A549 (cell line): ENCODE data around the gene SLC22A17. TPM values are rescaled to one million over a fixed set of nuclear protein-coding genes. Genes with fewer than 3 reads are reported as not detected.
"Not testable (repeated sequence)": the region's sequence is repeated elsewhere in the genome, so short reads cannot be mapped to it uniquely, and the experiment has no call there.

Source experiments
- ATAC-seq, 2 experiments: fragments of 200-7000 bp in 1 of 2; fragments of >200 bp in 1 of 2; cut with Nextera tagmentation in 1 of 2; cut with Tn5 transposase in 1 of 2; 3 replicates each; pipeline versions ENCODE4 v1.8.0 to v1.9.1; 2018 to 2020; ENCODE audit warnings: mild to moderate bottlenecking in 1 of 2, moderate library complexity in 1 of 2
- CTCF ChIA-PET: fragments of 300-600 bp; sonication (Branson Sonifier 250); formaldehyde crosslinking; extraction: SDS; loops from one replicate; lab custom pipeline; 2021; ENCODE audit warnings: antibody characterized with exemption, inconsistent platforms; lab: Yijun Ruan, JAX
- POLR2A ChIA-PET: fragments of 350-600 bp; formaldehyde crosslinking; extraction: SDS; loops from one replicate; lab custom pipeline; 2021; ENCODE audit warnings: antibody characterized with exemption, inconsistent platforms; lab: Yijun Ruan, JAX
- DNase-seq, 2 experiments: peaks; one replicate each; pipeline versions ENCODE4 v3.0.0 to v3.0.0-alpha.2; 2011 to 2016; ENCODE audit warnings: low read depth in 1 of 2, low spot score in 1 of 2
- FAIRE-seq: peaks from 2 replicates; lab custom pipeline; 2011; peaks lifted over from hg19 to GRCh38; lab: Jason Lieb, UNC
- H3K27ac ChIP-seq, 2 experiments: fragments of >200 bp; sonication (Bioruptor Twin); formaldehyde crosslinking; 3 replicates each; pipeline ENCODE4 v1.5.1; 2016 to 2017
- H3K4me1 ChIP-seq: fragments of >200 bp; sonication (Bioruptor Twin); formaldehyde crosslinking; 3 replicates; pipeline ENCODE4 v1.6.1; 2016
- H3K4me2 ChIP-seq: fragments of >200 bp; sonication (Bioruptor Twin); formaldehyde crosslinking; 3 replicates; pipeline ENCODE4 v1.6.1; 2016
- H3K4me3 ChIP-seq: fragments of >200 bp; sonication (Bioruptor Twin); formaldehyde crosslinking; 3 replicates; pipeline ENCODE4 v1.5.1; 2016
- H3K9me3 ChIP-seq: fragments of >200 bp; sonication (Bioruptor Twin); formaldehyde crosslinking; 3 replicates; pipeline ENCODE4 v1.6.1; 2016
- BCL3 ChIP-seq: fragments of >200 bp; sonication (Bioruptor Twin); formaldehyde crosslinking; IDR thresholded peaks from 3 replicates; pipeline ENCODE4 v1.6.1; 2016
- CTCF ChIP-seq: fragments of >200 bp; sonication (Bioruptor Twin); formaldehyde crosslinking; IDR thresholded peaks from 3 replicates; pipeline ENCODE4 v1.5.1; 2016
- E2F6 ChIP-seq: IDR thresholded peaks from 2 replicates; pipeline ENCODE4 v1.6.1; 2012; ENCODE audit warnings: low read depth, borderline replicate concordance
- ELK1 ChIP-seq: fragments of 150-350 bp; IDR thresholded peaks from 2 replicates; pipeline ENCODE4 v1.6.1; 2014; ENCODE audit warnings: low read depth, mild to moderate bottlenecking, low read length
- ESRRA ChIP-seq: fragments of 150-350 bp; IDR thresholded peaks from 2 replicates; pipeline ENCODE4 v1.6.1; 2014; ENCODE audit warnings: mild to moderate bottlenecking, low read length, borderline replicate concordance
- HDAC2 ChIP-seq: fragments of 200-600 bp; sonication (generic); IDR thresholded peaks from 2 replicates; pipeline ENCODE4 v1.6.1; 2016
- HES2 ChIP-seq: fragments of >200 bp; sonication (Bioruptor Twin); formaldehyde crosslinking; IDR thresholded peaks from 2 replicates; pipeline ENCODE4 v1.6.1; 2016
- HEYL ChIP-seq: fragments of 250-450 bp; sonication (Bioruptor Pico); IDR thresholded peaks from 2 replicates; pipeline ENCODE4 v1.8.0; 2021; ENCODE audit warnings: mild to moderate bottlenecking, moderate library complexity
- HOXA7 ChIP-seq: fragments of 250-450 bp; sonication (Bioruptor Pico); IDR thresholded peaks from 2 replicates; pipeline ENCODE4 v1.5.0; 2020; ENCODE audit warnings: mild to moderate bottlenecking, moderate library complexity
- HOXB5 ChIP-seq: fragments of 250-450 bp; sonication (Bioruptor Pico); IDR thresholded peaks from 2 replicates; pipeline ENCODE4 v1.5.0; 2020; ENCODE audit warnings: mild to moderate bottlenecking, moderate library complexity
- JUN ChIP-seq, 2 experiments: fragments of >200 bp; sonication (Bioruptor Twin); formaldehyde crosslinking; IDR thresholded peaks; 2 replicates in 1 of 2; 3 replicates in 1 of 2; pipeline ENCODE4 v1.6.1; 2016 to 2017
- KDM5A ChIP-seq: fragments of 200-600 bp; sonication (generic); IDR thresholded peaks from 2 replicates; pipeline ENCODE4 v1.6.1; 2016; ENCODE audit warnings: antibody characterized with exemption, mild to moderate bottlenecking
- MAZ ChIP-seq: fragments of 150-350 bp; IDR thresholded peaks from 2 replicates; pipeline ENCODE4 v1.6.1; 2014; ENCODE audit warnings: antibody characterized with exemption, low read depth, low read length, borderline replicate concordance
- NFE2L2 ChIP-seq: fragments of 150-350 bp; conservative IDR thresholded peaks from 2 replicates; pipeline ENCODE4 v1.6.1; 2014; ENCODE audit warnings: low read length
- POLR2A ChIP-seq: IDR thresholded peaks from 2 replicates; pipeline ENCODE4 v1.6.1; 2012; ENCODE audit warnings: mild to moderate bottlenecking, low read length
- POLR2AphosphoS2 ChIP-seq: conservative IDR thresholded peaks from 2 replicates; pipeline ENCODE4 v1.6.1; 2012; ENCODE audit warnings: low read length, improper control_type of control experiment, inconsistent platforms
- RCOR1 ChIP-seq: fragments of 150-350 bp; IDR thresholded peaks from 2 replicates; pipeline ENCODE4 v1.6.1; 2014; ENCODE audit warnings: antibody characterized with exemption, low read length, low read depth
- RFX5 ChIP-seq: fragments of 450-650 bp; IDR thresholded peaks from 2 replicates; pipeline ENCODE4 v1.7.1; 2014; ENCODE audit warnings: antibody characterized with exemption, mild to moderate bottlenecking, moderate library complexity
- RNF2 ChIP-seq: fragments of 200-600 bp; sonication (generic); IDR thresholded peaks from 2 replicates; pipeline ENCODE4 v1.6.1; 2016; ENCODE audit warnings: low read depth, mild to moderate bottlenecking, antibody characterized with exemption, moderate library complexity, borderline replicate concordance
- SMC3 ChIP-seq: fragments of >200 bp; sonication (Bioruptor Twin); formaldehyde crosslinking; IDR thresholded peaks from 3 replicates; pipeline ENCODE4 v1.6.1; 2018; ENCODE audit warnings: inconsistent platforms
- ZC3H11A ChIP-seq: fragments of 450-650 bp; IDR thresholded peaks from 2 replicates; pipeline ENCODE4 v1.6.1; 2014; ENCODE audit warnings: antibody characterized with exemption, mild to moderate bottlenecking
- ZSCAN20 ChIP-seq: fragments of 250-450 bp; sonication (Bioruptor Pico); IDR thresholded peaks from 2 replicates; pipeline ENCODE4 v1.8.0; 2022; ENCODE audit warnings: mild to moderate bottlenecking, moderate library complexity
- WGBS: methylation state at CpG from one replicate; pipeline ENCODE4 v1.1.6; 2017; ENCODE audit errors: missing lambda C conversion rate; 5-methylcytosine and 5-hydroxymethylcytosine counted together
- polyA plus RNA-seq, 4 experiments: library from polyadenylated mRNA; depleted of rRNA in 3 of 4; stranded (reverse); fragments of >200 nt; fragmentation: RNase III in 1 of 4; extraction: RNeasy Plus Mini Kit Qiagen cat#74134 plus additional on column Dnase treatment in 1 of 4; gene quantifications; 2 replicates in 3 of 4; 3 replicates in 1 of 4; pipeline ENCODE4 v1.2.3, GENCODE V29; 2011 to 2017

Gene SLC22A17
- polyA plus RNA-seq, 2 of the 4 experiments (the other 2 are of a cell fraction), result 3.5 to 8.4 TPM

GRCh38 chr14:23326491-23327332 is 26.0 kb downstream of the SLC22A17 start:
- Histone ChIP-seq H3K4me3 (no peak overlapping the region), H3K4me2 (no peak overlapping the region), H3K9me3 (no peaks in the 10 kb centered on the region), H3K27ac (no peak overlapping the region), H3K4me1 (peaks cover 15% of the 10 kb centered on the region)
- FAIRE-seq, result no peak
- ChIA-PET POLR2A (interaction anchor here (0.8 to 1.2 kb wide), 3 partner anchors 15 to 232 kb away, joined by 4 read pairs; no protein-coding TSS in a partner anchor), CTCF (interaction anchor here (0.7 to 14.7 kb wide), 30 partner anchors 9 to 237 kb away, joined by 3 to 186 read pairs (median 4); partner anchors contain the start of genes BCL2L2, CMTM5 and SLC22A17)
- 0 out of 2 replicates have a peak, but pooled peaks have one; percentile 16 for TF ChIP-seq POLR2A
- TF ChIP-seq HOXA7 (CRISPR knock-in tag), result peak; percentile 61; the same call in 1 of the 2 replicates
- no peak for TF ChIP-seq E2F6
- TF ChIP-seq JUN (IDR thresholded peaks at IDR 0.05), result peak in 1 of 2 experiments; percentile 48; a peak in 2 of 5 replicates
- DNase-seq, result no peak
- ATAC-seq, result peak in 1 of 2 experiments; percentile 21; a peak in 3 of 6 replicates
- 90% methylated on average over 13 of the region's 13 CpGs for WGBS

- FAIRE-seq, H3K27ac ChIP-seq, H3K9me3 ChIP-seq, DNase-seq, H3K4me3 ChIP-seq, H3K4me2 ChIP-seq, ATAC-seq: not testable (repeated sequence)
- peaks cover 15% of the 10 kb centered on the region for H3K4me1 ChIP-seq
- ChIA-PET CTCF (interaction anchor here (0.8 to 14.7 kb wide), 8 partner anchors 10 to 238 kb away, joined by 3 to 186 read pairs (median 4); partner anchors contain the start of gene CMTM5), POLR2A (interaction anchor here (1.2 kb wide), 1 partner anchor 16 kb away, joined by 4 read pairs; no protein-coding TSS in a partner anchor)
- WGBS, result 100% methylated on average over 4 of the region's 5 CpGs
Measured at GRCh38 chr14:23325746-23326145, 26.9 kb downstream of the SLC22A17 start.

GRCh38 chr14:23324993-23325392 is 27.7 kb downstream of the SLC22A17 start:
- TF ChIP-seq HES2 (no peak), RCOR1 (no peak), SMC3 (no peak), ZSCAN20 (no peak), RFX5 (no peak), ZC3H11A (no peak), KDM5A (no peak), CTCF (no peak), ESRRA (no peak), BCL3 (no peak), ELK1 (no peak), MAZ (no peak), RNF2 (no peak), POLR2AphosphoS2 (no peak), HEYL (no peak), HDAC2 (no peak), HOXB5 (CRISPR knock-in tag) (no peak), NFE2L2 (no peak)
- whole genome bisulfite sequencing, result 84% methylated on average over 7 of the region's 7 CpGs
- ChIA-PET CTCF (interaction anchor here (5.2 kb wide), 1 partner anchor 55 kb away, joined by 30 read pairs; no protein-coding TSS in a partner anchor), POLR2A (no interaction called here)
- Histone ChIP-seq H3K4me3 (no peak overlapping the region), H3K9me3 (no peaks in the 10 kb centered on the region), H3K4me1 (peaks cover 22% of the 10 kb centered on the region), H3K27ac (no peak overlapping the region), H3K4me2 (no peak overlapping the region)
- no peak for ATAC-seq
- DNase-seq, result no peak
- no peak for FAIRE-seq
